ENCODE results near the gene EN1.

DNA sequence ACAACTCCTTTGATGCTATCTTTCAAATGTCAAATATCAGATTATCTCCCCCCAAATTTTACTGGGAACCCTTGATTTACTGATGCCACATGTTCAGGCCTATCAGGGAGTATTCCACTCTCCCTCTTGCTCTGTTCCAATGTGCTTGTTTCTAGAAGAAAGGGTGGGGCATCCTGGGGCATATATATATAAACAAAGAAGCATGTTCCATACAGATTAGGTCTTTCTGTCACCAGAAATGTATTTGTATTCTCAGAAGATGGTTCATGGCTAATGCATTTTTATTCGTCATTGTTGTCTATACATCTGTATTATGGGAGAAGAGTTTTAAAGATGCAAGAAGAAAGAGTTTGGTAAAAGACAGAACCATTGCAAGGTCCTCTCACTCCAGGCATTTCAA is 24.9 kb downstream of the EN1 start:
- TF ChIP-seq POLR2A (IDR thresholded peaks at IDR 0.05) (no peak), CTCF (IDR thresholded peaks at IDR 0.05) (no peak)
